Stimulated activated CD8-positive, alpha-beta memory T cell treated with anti-CD3 and anti-CD28 coated beads, Interleukin-12 subunit alpha, Interleukin-12 subunit beta, amount 100 ng/mL, for 4 hours (primary cell): Measurements from ENCODE around the gene B3GALT6.

Experiments used
- DNase-seq: peaks from one replicate; pipeline ENCODE4 v3.0.0-alpha.2; 2020; ENCODE audit warnings: low read depth

The B3GALT6 gene

DNA sequence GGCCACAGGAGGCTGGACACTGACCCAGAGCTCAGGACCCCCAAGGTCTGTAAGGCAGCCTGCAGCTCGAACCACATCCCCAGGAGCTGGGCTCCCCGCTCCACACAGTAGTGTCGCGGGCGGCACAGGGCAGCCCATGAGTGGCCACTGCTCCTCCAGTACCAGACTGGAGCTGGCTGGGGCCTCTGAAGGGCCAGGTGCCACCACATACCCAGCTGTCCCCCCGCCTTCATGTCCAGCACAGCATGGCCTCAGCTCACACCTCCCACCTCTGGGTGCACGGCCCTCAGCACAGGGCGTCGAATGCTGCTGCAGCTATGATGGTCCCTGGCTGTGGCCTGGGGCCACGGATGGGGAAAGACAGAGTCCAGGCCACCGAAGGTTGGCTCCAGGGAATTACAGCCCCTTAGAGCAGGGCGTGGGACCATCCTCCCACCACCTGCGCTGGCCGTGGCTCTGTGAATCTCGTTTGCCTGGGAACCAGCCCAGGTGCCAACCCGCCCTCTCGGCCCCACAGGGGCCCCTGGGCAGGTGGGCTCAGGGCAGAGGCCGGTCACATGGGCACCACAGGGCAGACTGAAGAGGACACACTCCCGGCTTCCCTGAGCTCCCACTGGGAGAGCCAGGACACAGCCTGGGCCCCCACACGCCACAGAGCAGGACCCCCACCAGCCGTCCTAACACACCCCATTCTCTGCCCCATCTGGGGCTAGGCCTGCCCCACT lies 16.0 kb upstream of the B3GALT6 start:
- DNase-seq = no peak

DNA sequence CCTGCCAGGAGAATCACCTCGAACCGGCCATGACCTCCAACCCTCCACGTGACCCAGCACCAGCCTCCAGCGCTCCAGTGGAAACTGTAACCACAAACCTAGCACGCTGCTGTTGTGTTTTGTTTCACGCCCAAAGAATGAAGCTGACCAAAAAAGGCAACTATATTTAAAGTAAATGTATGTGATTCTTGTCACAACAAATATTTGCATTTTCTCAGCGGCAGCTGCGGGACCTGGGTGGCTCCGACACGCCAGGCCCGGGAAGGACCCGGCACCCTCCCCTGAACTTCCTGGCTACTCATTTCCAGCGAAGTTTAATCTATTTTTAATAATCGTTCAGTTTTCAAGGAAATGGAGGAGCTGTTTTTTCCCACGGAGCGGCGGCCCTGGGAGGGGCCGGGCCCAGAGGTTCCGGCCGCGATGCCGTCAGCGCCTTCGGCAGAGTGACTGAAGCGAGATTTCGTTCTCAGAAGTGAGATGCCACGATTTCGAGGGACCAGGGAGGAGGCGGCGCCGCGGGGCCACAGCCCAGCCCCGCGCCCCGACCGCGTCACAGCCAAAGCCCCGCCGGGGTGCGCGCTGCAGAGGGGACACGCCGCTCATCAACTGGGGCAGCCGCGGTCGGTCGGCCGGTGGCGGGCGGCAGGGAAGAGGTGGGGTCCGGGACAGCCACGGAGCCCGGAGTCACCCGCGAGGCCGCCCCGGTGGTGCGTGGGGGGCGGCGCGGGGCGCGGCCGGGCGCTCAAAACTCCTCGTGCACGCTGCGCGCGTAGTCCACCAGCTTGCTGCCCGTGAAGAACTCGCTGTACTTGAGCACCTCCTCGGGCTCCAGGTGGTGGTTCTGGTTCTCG lies 15.0 kb upstream of the B3GALT6 start:
- DNase-seq = no peak

DNA sequence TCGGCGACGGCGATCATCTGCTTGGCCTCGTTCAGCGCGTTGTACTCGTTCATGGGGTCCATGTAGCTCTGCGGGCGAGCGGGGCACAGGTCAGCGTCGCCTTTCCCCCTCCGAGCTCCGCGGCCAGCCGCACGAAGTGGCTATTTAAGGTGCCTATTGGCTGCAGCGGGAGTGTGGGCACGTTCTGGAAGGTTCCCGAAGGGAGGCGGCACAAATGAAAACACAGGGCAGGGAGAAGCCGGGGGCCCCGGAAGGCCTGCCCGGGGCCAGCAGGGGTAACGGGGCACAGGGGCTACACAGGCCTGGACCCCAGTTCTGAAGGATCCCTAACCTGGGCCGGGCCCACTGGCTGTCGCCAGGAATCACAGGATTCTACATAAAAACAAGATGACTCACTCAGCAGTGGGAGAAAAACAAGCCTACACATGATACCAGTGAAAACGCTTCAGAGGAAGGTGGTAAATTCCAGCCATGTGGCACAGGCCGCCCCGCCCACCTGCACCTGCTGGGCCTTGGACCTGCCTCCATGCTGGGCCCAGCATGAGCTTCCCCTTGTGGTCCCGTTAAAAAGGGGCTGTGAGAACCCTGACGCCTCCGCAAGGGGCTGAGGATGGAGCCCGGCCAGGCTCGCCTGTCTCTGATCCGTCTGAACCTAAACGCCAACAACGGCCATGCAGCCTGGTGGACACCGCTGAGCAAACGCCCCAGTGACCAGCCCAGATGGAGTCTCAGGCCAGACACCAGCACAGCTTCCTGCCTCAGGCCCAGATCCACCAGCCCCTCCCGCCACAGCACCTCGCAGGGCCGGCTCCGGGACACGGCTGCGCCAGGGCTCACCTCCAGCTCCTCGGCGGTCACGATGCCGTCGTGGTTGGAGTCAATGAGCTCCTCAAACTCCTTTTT lies 14.2 kb upstream of the B3GALT6 start:
- DNase-seq = no peak

DNA sequence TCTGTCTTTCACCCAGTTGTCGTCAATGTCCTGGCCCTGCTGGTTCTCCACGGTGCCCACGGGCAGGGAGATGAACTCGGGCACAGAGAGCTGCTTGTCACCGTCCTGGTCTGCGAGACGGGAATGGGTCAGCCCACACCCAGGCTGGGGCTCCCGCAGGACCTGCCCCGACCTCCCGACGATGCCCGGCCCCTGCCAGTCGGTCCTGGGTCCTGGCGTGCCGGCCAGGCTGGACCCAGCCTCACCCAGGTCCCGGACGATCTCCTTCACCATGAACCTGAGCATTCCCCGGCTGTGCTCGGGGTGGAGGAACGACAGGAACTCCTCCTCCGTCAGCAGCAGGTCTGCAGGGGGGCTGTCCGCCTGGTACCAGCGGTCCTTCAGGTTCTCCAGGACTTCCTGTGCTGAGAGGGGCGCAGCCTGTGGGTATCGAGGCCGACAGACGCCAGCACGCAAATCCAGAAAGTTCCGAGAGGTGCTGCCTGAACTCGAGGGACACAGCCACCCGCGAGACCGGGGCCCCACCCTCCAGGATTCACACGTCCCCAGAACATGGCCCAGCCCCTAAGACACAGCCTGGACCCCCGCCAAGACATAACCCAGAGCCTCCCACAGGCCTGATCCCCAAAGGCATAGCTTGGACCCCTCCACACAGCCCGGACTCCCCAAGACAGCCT lies 13.4 kb upstream of the B3GALT6 start:
- DNase-seq = no peak

DNA sequence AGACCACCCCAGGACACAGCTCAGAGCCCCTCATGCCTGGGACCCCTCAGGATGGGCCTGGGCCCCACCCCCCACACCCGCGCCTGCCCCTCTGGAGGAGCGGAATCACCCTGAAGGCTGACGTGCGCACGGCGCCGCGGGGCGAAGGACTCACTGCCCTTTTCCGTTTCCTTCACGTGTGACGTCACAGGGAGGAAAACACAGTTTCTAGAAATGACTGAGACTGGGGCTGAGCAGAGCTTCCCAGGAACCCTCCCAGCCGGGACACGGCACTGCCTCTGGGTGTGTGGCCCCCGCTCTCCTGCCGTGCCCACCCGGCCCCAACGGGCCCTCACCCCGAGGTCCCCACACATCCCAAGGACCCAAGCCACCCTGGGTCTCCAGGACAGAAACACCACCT lies 12.7 kb upstream of the B3GALT6 start:
- DNase-seq = no peak

DNA sequence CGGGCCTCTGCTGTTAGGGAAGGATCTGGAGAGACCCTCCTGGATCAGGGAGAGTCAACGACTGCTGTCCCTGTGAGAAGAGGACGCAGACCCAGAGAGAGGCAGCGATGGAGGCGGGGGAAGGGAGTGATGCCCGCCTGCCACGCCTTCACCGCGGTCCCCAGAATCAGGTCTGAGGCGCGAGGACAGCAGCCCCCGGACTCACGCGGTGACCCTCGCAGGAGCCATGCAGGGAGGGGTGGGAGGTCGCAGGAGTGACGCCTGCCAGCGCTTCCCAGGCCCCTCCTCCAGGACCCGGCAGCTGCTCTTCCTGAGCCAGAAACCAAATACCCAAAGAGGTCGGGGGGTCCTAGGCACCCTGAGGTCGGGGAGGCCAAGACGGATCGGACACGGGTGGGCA lies 11.8 kb upstream of the B3GALT6 start:
- no peak for DNase-seq

DNA sequence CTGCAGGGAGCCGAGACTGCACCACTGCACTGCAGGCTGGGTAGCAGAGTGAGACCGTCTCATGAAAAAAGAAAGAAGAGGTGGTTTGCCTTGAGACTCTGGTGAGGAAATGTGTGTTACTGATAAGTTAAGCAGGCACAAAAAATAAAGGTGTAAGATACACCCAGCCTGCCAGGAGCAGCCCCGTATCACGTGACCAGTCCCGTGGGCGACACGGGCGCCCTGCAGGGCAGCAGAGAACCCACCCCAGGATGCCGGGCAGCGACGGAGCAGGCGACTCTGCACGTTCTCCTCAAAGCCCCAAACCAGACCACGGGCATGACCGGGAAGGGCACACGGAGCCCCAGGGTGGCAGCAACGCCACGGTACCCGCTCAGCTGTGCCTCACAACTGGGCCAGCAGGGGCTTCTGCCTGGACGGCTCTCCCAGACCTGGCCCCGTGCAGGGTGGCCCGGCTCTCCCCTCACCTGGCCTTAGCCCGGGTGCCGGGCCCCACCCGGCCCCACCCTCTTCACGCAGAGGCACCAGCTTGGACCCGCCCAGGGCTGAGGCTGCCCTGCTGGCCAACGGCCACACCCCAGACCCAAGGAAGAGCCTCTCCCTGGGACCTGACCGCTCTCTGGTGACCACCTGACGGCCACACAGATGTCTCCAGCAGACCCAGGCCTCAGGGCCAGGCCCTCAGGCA lies 10.0 kb upstream of the B3GALT6 start:
- no peak for DNase-seq

DNA sequence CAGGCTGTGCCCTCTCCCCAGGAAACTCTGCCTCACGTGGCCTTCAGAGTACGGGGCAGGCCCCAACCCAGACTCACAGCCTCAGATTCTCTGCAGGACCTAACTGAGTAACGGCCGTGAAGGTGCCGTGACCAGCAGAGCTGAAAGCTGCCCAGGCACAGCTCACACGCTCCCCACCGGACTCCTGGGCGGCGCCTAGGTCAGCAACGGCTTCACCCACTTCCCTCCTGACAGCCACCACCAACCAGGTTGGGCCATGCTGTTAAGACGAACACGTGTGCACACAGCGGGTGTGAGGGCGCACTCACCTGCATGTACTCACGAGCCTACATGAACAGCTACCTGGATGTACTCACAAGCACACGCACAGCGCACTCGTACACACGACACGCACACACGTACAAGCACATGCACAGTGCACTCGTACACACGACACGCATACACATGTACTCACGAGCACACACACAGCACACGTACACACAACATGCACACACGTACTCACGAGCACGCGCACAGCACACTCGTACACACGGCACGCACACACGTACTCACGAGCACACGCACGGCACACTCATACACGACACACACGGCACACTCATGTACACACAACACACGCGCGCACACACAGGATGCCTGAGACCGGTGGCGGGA lies 9.3 kb upstream of the B3GALT6 start:
- no peak for DNase-seq

DNA sequence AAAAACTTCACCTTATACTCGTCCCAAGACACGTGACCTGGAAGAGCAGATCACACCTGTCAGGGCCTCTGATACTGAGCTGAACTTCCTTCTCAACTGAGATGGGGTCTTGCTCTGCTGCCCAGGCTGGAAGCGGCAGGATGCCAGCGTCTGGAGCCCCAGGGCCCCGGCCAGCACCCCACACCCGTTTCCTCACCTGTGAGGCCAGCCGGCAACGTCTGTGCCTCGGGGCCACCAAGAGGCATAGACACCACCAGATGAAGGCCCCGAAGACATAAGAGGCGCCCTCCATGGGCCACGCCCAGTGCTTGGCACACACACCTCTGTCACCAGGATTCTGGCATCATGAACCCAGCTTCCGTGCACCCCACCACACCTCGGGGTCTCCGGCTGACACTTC lies 8.7 kb upstream of the B3GALT6 start:
- DNase-seq = no peak

DNA sequence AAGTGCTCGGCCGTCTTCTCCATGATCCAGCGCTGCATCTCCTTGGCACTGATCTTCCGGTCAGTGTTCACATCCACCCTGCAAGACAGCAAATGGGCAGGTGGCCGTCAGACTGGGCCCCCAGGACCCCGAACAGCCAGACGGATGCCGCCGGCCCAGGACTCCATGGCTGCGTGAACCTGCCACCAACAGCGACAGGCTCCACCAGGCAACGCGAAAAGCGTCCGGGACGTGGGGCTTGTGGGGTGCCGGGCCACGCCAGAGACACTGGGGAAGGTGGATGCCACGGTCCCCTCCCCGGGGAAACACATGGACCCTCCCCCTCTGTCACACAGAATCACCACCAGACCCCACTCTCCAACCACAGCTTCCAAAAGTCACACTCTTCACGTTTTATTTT lies 8.1 kb upstream of the B3GALT6 start:
- DNase-seq = no peak

DNA sequence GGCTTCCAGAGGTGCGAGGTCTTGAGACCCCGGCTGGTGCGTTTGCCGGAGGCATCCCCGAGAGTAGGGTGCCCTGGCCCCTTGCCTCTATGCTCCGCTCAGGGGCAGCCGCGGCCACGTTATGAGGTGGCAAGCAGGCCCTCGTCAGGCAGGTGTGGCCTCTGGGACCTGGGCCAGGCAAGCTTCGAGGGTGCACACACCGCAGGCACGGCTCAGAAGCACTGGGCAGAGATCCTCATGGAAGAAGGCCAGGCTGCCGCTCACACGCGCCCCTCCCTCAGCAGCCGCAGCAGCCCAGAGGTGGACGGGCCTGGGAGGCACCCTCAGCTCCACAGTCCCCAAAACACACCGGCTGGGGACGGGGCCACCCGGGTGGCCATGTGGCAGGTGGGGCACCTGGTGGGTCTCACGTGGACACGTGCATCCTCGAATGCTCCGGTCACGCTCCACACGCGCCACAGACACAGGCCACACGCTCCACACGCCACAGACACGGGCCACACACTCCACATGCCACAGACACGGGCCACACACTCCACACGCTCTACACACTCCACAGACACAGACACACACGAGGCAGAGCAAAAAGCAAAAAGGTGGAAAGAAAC lies 6.7 kb upstream of the B3GALT6 start:
- no peak for DNase-seq

DNA sequence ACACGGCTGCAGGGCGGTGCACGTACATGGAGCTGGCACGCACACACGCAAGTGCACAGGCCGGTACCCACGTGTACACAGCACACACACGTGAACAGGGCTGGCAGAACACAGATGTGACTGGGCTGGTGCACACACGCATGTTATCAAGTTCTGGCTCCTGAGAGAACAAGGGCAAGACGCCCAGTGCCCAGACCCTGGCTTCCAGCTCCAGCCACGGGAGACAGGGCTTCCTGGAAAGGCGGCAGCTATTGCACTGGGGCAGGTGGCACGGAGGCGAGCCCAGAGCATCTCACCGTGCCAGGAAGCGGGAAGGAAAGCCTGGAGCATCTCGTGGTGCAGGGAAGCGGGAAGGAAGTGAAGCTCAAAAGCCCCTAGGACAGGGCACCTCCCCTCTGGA lies 6.1 kb upstream of the B3GALT6 start:
- no peak for DNase-seq

DNA sequence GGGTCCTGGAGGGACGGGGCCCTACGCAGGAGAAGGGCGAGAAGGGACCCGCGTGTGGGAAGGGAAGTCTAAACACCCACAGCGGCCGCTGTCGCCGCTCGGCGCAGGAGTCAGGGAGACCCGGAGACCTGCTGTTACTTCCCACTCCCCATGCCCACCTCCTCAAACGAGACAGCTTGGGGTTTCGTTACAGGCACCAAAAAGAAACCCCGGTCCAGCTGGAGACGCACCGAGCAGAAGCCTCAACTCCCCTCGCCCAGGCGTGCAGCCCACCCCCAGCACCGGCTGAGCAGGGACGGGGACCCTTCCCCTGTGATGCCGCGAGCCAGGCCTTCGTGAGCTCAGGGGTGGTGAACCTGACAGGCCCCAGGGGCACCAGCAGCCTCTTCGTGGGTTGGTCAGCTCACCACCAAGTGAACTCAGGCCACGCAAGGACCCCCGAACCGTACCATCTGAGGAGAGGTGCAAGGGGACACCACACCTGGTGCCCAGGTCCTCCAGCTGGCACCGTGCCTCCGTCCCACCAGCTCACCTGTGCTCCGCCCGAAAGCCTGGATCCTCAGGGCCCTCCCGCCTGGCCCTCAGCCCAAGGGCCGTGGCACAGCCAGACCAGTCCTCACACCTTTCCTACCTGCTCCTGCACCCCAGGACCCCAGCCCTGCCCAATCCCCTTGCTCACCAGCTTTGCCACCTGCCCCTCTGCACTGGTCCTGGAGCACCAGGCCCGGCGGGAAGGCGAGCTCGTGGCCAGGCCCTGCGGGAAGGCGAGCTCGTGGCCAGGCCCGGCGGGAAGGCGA lies 5.3 kb upstream of the B3GALT6 start:
- no peak for DNase-seq

DNA sequence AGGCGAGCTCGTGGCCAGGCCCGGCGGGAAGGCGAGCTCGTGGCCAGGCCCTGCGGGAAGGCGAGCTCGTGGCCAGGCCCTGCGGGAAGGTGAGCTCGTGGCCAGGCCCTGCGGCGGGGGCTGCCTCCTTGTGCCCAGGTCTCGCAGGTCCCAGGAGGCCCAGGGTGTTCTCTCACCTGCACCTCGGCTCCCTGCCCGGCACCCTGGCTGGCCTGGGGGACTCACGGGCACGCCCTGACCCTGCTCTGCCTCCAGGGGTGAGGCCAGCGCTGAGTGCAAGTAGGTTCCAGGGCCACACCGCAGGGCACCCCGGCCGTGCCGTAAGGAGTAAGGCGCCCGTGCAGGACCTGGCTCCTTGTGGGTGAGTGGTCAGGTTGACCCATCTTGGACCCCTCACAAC lies 4.7 kb upstream of the B3GALT6 start:
- DNase-seq = no peak

DNA sequence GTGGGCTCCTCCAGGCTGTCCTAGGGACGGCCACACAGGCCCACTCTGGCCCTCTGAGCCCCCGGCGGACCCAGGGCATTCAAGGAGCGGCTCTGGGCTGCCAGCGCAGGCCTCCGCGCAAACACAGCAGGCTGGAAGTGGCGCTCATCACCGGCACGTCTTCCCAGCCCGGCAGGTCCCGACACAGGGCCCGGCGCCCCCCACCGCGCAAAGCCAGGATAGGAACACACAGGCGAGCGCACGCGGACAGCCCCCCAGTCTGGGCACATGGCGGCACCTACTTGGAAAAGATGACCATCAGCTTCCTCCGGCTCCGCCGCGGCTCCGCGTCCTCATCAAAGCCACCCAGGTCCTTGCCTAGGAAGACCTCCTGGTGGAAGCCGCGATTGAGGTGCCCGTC lies 3.9 kb upstream of the B3GALT6 start:
- no peak for DNase-seq

DNA sequence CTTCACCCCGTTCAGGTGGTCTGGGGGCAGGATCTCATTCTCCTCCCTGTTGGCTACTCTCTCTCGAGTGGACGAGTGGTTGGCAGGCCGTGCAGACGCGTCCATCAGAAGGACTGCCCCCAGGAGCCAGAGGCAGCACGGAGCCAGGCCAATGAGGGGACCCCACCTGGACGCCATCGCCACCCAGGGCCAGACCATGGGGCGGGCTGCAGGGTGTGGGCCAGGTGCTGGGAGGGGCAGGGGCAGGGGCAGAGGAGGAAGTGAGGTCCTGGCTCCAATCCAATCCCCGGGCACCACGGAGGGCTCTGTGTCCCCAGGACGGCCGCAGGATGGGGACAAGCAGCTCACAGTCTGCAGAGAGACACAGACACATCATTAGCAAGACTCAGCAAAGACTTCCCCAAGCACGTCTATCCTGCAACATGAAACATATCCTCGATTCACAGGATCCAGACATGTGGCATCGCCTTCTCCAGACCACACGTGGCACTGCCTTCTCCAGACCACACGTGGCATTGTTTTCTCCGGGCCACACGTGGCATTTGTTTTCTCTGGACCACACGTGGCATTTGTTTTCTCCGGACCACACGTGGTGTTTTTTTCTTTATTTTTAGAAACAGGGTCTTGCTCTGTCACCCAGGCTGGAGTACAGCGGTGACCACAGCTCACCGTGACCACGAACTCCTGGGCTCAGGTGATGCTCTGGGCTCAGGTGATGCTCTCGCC lies 3.3 kb upstream of the B3GALT6 start:
- DNase-seq = no peak

DNA sequence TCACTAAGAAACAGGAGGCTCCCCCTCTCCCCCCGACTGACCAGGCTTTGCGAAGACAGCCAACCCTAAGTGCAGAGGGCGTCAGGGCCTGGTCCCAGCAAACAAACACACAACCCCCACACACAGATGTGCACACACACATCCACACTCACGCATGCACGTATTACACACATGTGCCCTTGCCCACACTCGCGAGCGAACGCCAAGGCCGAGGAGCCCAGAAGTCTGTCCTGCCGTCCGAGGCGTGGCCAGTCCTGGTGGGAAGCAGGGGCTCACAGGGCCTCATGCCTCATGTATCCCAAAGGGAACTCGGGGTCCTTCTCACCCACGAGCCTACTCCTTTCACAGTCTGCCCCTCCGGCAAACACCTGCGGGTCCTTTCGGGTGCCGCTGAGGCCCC lies 2.3 kb upstream of the B3GALT6 start:
- DNase-seq = no peak

DNA sequence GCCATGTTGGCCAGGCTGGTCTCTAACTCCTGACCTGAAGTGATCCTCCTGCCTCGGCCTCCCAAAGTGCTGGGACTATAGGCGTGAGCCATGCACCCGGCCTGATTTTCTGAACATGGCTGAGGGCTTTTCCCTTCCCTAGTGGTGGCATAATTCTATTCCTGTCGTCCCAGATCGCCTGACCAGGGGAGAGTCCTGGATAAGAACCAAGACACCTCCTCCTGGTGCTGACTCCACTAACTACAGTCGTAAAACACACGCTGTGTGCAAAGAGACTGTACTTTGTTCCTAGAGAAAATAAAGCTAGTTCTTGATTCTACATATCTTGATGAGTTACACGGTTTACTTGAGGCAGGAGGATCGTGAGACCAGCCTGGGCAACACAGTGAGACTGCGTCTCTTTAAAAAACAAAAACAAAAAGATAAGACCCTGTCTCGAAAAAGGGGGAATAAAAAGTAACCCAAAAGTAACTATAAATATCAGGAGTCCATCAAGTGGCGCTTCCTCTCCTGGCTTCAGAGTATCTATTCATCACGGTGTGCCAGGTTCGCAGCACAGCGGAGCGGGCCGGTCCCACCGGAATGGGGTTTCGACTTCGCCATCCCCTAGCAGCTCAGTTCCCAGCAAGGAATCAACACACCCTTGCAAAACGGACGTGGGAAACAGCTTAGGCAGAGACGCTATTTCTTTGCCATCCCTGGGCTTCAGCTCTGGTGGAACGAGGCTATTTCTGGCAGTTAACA lies 1.2 kb upstream of the B3GALT6 start:
- DNase-seq = no peak
